Neural cell (in vitro differentiated cells): ENCODE data around the gene ZBTB7A. TPM values are rescaled to one million over a fixed set of nuclear protein-coding genes. Genes with fewer than 3 reads are reported as not detected.

ENCODE experiments used
- H2AFZ ChIP-seq: fragments of 200-600, 300-800 bp; sonication (generic), shearing (Covaris generic); 2 replicates; pipeline ENCODE4 v1.6.0; 2014; ENCODE audit warnings: low read depth, mild to moderate bottlenecking, antibody characterized with exemption, low read length, moderate library complexity
- H3F3A ChIP-seq: fragments of 200-600 bp; shearing (Covaris generic); 2 replicates; pipeline ENCODE4 v1.6.1; 2016; ENCODE audit warnings: mild to moderate bottlenecking, moderate library complexity, mixed read lengths, antibody characterized with exemption, low read length; ENCODE audit not compliant: insufficient read depth, poor library complexity, severe bottlenecking
- H3K27ac ChIP-seq: fragments of 200-600, 300-800 bp; sonication (generic), shearing (Covaris generic); 2 replicates; pipeline ENCODE4 v1.5.1; 2014; ENCODE audit warnings: mild to moderate bottlenecking, low read length, moderate library complexity
- H3K27me3 ChIP-seq: fragments of 300-800, 200-600 bp; sonication (generic), shearing (Covaris generic); 2 replicates; pipeline ENCODE4 v1.6.0; 2014; ENCODE audit warnings: mild to moderate bottlenecking, low read depth, low read length, moderate library complexity; ENCODE audit not compliant: insufficient read depth
- H3K36me3 ChIP-seq: fragments of 300-800, 200-600 bp; sonication (generic), shearing (Covaris generic); 2 replicates; pipeline ENCODE4 v1.5.1; 2014; ENCODE audit warnings: mild to moderate bottlenecking, antibody characterized with exemption, low read length, moderate library complexity; ENCODE audit not compliant: insufficient read depth
- H3K4me2 ChIP-seq: fragments of 300-800, 200-600 bp; sonication (generic), shearing (Covaris generic); 2 replicates; pipeline ENCODE4 v1.6.0; 2014; ENCODE audit warnings: mild to moderate bottlenecking, low read length
- H3K4me3 ChIP-seq: fragments of 300-800, 200-600 bp; sonication (generic), shearing (Covaris generic); 2 replicates; pipeline ENCODE4 v1.5.1; 2014; ENCODE audit warnings: mild to moderate bottlenecking, low read length, moderate library complexity
- H3K79me2 ChIP-seq: fragments of 200-600 bp; shearing (Covaris generic); replicated peaks from 2 replicates; pipeline ENCODE4 v1.6.0; 2014; ENCODE audit warnings: mild to moderate bottlenecking, low read length, moderate library complexity; ENCODE audit not compliant: insufficient read depth
- H3K9ac ChIP-seq: fragments of 300-800, 200-600 bp; sonication (generic), shearing (Covaris generic); 2 replicates; pipeline ENCODE4 v1.6.1; 2016; ENCODE audit warnings: mild to moderate bottlenecking, low read length, mixed read lengths
- H3K9me2 ChIP-seq: fragments of 200-600 bp; shearing (Covaris generic); 2 replicates; pipeline ENCODE4 v1.6.1; 2016; ENCODE audit warnings: mild to moderate bottlenecking, low read length, mixed read lengths; ENCODE audit not compliant: insufficient read depth
- H3K9me3 ChIP-seq: fragments of 200-600, 300-800 bp; sonication (generic), shearing (Covaris generic); 2 replicates; pipeline ENCODE4 v1.6.1; 2016; ENCODE audit warnings: mild to moderate bottlenecking, mixed run types, low read length, moderate library complexity, mixed read lengths
- H4K20me1 ChIP-seq: fragments of 200-600 bp; shearing (Covaris generic); 2 replicates; pipeline ENCODE4 v1.6.1; 2016; ENCODE audit warnings: mild to moderate bottlenecking, mixed run types; ENCODE audit not compliant: insufficient read depth
- EP300 ChIP-seq: fragments of 450-650 bp; conservative IDR thresholded peaks from 2 replicates; pipeline ENCODE4 v1.6.1; 2014; ENCODE audit warnings: antibody characterized with exemption, mild to moderate bottlenecking, moderate library complexity; ENCODE audit not compliant: poor library complexity, severe bottlenecking
- EZH2 ChIP-seq: fragments of 200-600, 300-800 bp; shearing (Covaris generic), sonication (generic); IDR thresholded peaks from 2 replicates; pipeline ENCODE4 v1.6.1; 2014; ENCODE audit warnings: antibody characterized with exemption, low read length, borderline replicate concordance, mild to moderate bottlenecking; ENCODE audit not compliant: insufficient read depth, poor library complexity, severe bottlenecking
- MXI1 ChIP-seq: fragments of 450-650 bp; conservative IDR thresholded peaks from 2 replicates; pipeline ENCODE4 v1.6.1; 2014; ENCODE audit warnings: antibody characterized with exemption, mild to moderate bottlenecking; ENCODE audit not compliant: poor library complexity, severe bottlenecking
- POLR2AphosphoS5 ChIP-seq: IDR thresholded peaks from 2 replicates; pipeline ENCODE4 v1.6.1; 2012
- RAD21 ChIP-seq: fragments of 450-650 bp; conservative IDR thresholded peaks from 2 replicates; pipeline ENCODE4 v1.6.1; 2014; ENCODE audit warnings: antibody characterized with exemption, mild to moderate bottlenecking, moderate library complexity
- SMC3 ChIP-seq: fragments of 450-650 bp; conservative IDR thresholded peaks from 2 replicates; pipeline ENCODE4 v1.6.1; 2014; ENCODE audit warnings: antibody characterized with exemption, mild to moderate bottlenecking, moderate library complexity; ENCODE audit not compliant: poor library complexity
- TAF1 ChIP-seq: IDR thresholded peaks from 2 replicates; pipeline ENCODE4 v1.6.1; 2012; ENCODE audit warnings: low read depth
- polyA plus RNA-seq: library from polyadenylated mRNA; depleted of rRNA; stranded (reverse); fragments of >200 nt; gene quantifications from 2 replicates; pipeline ENCODE4 v1.2.3, GENCODE V29; 2014
- TF ChIP-seq, protein P1 (sequence below): fragments of 450-650 bp; IDR thresholded peaks from 2 replicates; pipeline ENCODE4 v1.5.1; 2014; ENCODE audit warnings: antibody characterized with exemption, mild to moderate bottlenecking, moderate library complexity; ENCODE audit not compliant: poor library complexity, severe bottlenecking
- TF ChIP-seq, protein P2 (sequence below): IDR thresholded peaks from 2 replicates; pipeline ENCODE4 v1.6.1; 2012; ENCODE audit warnings: borderline replicate concordance

ZBTB7A gene
- polyA plus RNA-seq, 1 donor from 2014 or later, result 1.7 TPM

DNA sequence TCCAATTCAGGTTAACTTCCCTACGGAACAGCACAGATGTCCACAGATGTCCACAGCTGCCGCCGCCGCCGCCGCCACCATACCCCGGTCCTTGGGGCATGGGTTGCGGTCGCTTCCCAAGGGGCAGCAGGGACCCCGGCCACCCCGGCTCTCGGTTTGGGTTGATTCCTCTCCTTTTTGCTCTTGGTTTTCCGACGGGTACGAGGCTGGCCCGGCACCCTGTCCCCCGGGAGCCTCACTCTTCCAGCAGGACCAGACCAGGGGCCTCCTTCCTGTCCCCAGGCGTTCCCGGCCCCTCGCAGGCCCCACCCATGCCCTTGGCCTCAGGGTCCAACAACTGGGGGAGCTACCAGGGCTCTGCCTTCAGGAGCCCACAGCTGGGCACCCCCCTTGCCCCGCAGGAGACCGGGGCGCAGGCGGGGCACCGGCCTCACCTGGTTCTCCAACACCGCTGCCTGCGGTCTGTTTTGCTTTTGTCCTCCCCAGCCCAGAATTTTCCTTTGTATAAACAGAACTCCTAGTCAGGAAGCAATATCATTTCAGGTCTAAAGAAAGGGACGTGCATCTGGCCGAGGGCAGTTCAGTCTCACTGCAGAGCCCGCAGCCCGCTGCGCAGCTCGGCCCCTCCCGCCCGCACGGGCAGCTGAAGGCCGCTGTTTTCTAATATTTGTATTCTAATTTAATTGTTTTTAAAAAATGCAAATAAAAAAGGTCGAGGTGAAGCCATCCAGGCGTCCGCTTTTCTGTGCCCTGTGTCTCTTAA, 27.9 kb downstream of the ZBTB7A start:
- Histone ChIP-seq H3K9me3 (no peaks in the 10 kb centered on the region), H3K36me3 (no peaks in the 10 kb centered on the region), H4K20me1 (no peaks in the 10 kb centered on the region), H3F3A (no peaks in the 10 kb centered on the region), H3K9ac (no peak overlapping the region), H3K79me2 (no peaks in the 10 kb centered on the region), H2AFZ (no peak overlapping the region), H3K4me3 (no peak overlapping the region), H3K27me3 (no peaks in the 10 kb centered on the region), H3K9me2 (no peaks in the 10 kb centered on the region), H3K27ac (no peak overlapping the region), H3K4me2 (no peak overlapping the region)
- no peak for TF ChIP-seq TAF1
- no peak for TF ChIP-seq RAD21
- TF ChIP-seq EZH2, result no peak
- TF ChIP-seq, protein P1, sequence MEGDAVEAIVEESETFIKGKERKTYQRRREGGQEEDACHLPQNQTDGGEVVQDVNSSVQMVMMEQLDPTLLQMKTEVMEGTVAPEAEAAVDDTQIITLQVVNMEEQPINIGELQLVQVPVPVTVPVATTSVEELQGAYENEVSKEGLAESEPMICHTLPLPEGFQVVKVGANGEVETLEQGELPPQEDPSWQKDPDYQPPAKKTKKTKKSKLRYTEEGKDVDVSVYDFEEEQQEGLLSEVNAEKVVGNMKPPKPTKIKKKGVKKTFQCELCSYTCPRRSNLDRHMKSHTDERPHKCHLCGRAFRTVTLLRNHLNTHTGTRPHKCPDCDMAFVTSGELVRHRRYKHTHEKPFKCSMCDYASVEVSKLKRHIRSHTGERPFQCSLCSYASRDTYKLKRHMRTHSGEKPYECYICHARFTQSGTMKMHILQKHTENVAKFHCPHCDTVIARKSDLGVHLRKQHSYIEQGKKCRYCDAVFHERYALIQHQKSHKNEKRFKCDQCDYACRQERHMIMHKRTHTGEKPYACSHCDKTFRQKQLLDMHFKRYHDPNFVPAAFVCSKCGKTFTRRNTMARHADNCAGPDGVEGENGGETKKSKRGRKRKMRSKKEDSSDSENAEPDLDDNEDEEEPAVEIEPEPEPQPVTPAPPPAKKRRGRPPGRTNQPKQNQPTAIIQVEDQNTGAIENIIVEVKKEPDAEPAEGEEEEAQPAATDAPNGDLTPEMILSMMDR, result no peak
- TF ChIP-seq SMC3, result no peak
- TF ChIP-seq POLR2AphosphoS5, result no peak

DNA sequence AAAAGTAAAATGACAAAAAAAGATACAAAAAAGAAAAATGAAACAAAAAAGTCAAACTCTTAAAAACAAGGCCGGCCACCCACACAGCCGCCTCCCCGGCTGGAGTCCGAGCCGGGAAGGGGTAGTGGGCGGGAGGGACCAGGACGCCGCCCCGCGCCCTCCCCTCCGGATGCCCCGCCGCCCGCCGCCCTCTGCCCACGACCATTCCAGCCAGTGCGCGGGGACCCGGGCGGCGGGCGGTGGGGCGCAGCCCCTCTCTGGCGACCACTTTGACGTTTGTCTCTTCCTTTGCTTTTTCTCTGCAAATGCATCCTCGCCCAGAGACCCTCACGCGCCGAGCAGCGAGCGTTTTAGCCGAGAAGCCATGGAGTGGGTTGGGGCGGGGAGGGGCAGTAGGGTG, 28.6 kb downstream of the ZBTB7A start:
- Histone ChIP-seq H3K79me2 (no peaks in the 10 kb centered on the region), H4K20me1 (no peaks in the 10 kb centered on the region), H3K36me3 (no peaks in the 10 kb centered on the region), H3K4me2 (no peak overlapping the region), H3K27ac (no peak overlapping the region), H3K9me3 (no peaks in the 10 kb centered on the region), H3K9me2 (no peaks in the 10 kb centered on the region), H3K27me3 (no peaks in the 10 kb centered on the region), H3F3A (no peaks in the 10 kb centered on the region), H3K9ac (no peak overlapping the region), H3K4me3 (no peak overlapping the region), H2AFZ (no peak overlapping the region)
- TF ChIP-seq EZH2, result no peak
- no peak for TF ChIP-seq POLR2AphosphoS5
- TF ChIP-seq EP300, result no peak
- TF ChIP-seq, protein P1, result no peak
- no peak for TF ChIP-seq TAF1
- TF ChIP-seq RAD21, result no peak
- TF ChIP-seq SMC3, result no peak
- TF ChIP-seq, protein P2, sequence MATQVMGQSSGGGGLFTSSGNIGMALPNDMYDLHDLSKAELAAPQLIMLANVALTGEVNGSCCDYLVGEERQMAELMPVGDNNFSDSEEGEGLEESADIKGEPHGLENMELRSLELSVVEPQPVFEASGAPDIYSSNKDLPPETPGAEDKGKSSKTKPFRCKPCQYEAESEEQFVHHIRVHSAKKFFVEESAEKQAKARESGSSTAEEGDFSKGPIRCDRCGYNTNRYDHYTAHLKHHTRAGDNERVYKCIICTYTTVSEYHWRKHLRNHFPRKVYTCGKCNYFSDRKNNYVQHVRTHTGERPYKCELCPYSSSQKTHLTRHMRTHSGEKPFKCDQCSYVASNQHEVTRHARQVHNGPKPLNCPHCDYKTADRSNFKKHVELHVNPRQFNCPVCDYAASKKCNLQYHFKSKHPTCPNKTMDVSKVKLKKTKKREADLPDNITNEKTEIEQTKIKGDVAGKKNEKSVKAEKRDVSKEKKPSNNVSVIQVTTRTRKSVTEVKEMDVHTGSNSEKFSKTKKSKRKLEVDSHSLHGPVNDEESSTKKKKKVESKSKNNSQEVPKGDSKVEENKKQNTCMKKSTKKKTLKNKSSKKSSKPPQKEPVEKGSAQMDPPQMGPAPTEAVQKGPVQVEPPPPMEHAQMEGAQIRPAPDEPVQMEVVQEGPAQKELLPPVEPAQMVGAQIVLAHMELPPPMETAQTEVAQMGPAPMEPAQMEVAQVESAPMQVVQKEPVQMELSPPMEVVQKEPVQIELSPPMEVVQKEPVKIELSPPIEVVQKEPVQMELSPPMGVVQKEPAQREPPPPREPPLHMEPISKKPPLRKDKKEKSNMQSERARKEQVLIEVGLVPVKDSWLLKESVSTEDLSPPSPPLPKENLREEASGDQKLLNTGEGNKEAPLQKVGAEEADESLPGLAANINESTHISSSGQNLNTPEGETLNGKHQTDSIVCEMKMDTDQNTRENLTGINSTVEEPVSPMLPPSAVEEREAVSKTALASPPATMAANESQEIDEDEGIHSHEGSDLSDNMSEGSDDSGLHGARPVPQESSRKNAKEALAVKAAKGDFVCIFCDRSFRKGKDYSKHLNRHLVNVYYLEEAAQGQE, result no peak
- TF ChIP-seq MXI1, result no peak
